Activated naive CD8-positive, alpha-beta T cell treated with anti-CD3 and anti-CD28 coated beads, Interleukin-2, amount 10 ng/mL, durations not matched to agents 7 days and 5 days (primary cell): ENCODE data around the gene FAM83G. TPM values are rescaled to one million over a fixed set of nuclear protein-coding genes. Genes with fewer than 3 reads are reported as not detected.
"Not testable (repeated sequence)": the region's sequence is repeated elsewhere in the genome, so short reads cannot be mapped to it uniquely, and the experiment has no call there.

ENCODE experiments used
- ATAC-seq: fragments of 150-1000 bp; cut with Tn5 transposase; one replicate; pipeline ENCODE4 v1.10.0; 2021; ENCODE audit warnings: low read depth, moderate library complexity
- POLR2A ChIA-PET: fragments of 350-600 bp; sonication (Branson Sonifier 250); formaldehyde crosslinking; loops from one replicate; lab custom pipeline; 2021; ENCODE audit warnings: antibody characterized with exemption; lab: Charles Lee
- DNase-seq: peaks from one replicate; pipeline ENCODE4 v3.0.0; 2021
- H3K27ac Mint-ChIP-seq: one replicate; pipeline ENCODE4 v1.8.0; 2022; ENCODE audit warnings: mild to moderate bottlenecking, mixed read lengths
- H3K27me3 Mint-ChIP-seq: one replicate; pipeline ENCODE4 v1.8.0; 2022; ENCODE audit warnings: mild to moderate bottlenecking, moderate library complexity, mixed read lengths
- H3K36me3 Mint-ChIP-seq: one replicate; pipeline ENCODE4 v1.8.0; 2021; ENCODE audit warnings: mild to moderate bottlenecking, mixed read lengths
- H3K4me1 Mint-ChIP-seq: one replicate; pipeline ENCODE4 v1.8.0; 2021; ENCODE audit warnings: mixed read lengths
- H3K4me3 Mint-ChIP-seq: one replicate; pipeline ENCODE4 v1.8.0; 2022; ENCODE audit warnings: mild to moderate bottlenecking, moderate library complexity, mixed read lengths
- H3K9me3 Mint-ChIP-seq: one replicate; pipeline ENCODE4 v1.8.0; 2021; ENCODE audit warnings: mixed read lengths
- total RNA-seq, 2 experiments: library from RNA; stranded (reverse); gene quantifications; one replicate each; pipeline ENCODE4 v1.2.3, GENCODE V29; 2021

Gene FAM83G
- total RNA-seq, 2 experiments from 2014 or later = 7.1 to 8.3 TPM

DNA sequence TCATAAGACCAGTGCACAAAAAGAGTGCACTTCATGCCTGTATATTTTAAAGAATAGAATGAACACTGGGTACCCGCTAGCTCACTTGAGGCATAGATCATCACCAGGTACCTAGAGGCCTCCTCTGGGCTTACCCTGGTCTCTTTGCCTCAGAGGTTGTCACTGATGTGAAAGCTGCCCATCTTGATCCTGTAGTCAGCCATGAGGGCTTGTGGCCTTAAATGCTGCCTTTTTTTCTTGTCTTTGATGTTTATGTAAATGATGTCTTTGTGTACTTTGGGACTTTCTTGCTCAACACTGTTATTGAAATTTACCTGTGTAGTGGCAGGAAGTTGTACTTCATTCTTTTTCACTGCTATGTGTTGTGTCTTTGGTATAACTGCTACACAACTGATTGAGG lies 79.4 kb downstream of the FAM83G start:
- ATAC-seq (peak; percentile 37), DNase-seq (no peak)
- POLR2A ChIA-PET = interaction anchor here (1.8 kb wide), 1 partner anchor 68 kb away, joined by 5 read pairs; the partner anchor contains the start of gene PRPSAP2
- H3K27ac Mint-ChIP-seq = peak overlapping the region; percentile 27
- H3K4me3 Mint-ChIP-seq = no peak overlapping the region
- H3K27me3 Mint-ChIP-seq = no peaks in the 10 kb centered on the region
- no peaks in the 10 kb centered on the region for H3K9me3 Mint-ChIP-seq
- peaks cover 39% of the 10 kb centered on the region for H3K4me1 Mint-ChIP-seq
- H3K36me3 Mint-ChIP-seq = peaks cover 47% of the 10 kb centered on the region

DNA sequence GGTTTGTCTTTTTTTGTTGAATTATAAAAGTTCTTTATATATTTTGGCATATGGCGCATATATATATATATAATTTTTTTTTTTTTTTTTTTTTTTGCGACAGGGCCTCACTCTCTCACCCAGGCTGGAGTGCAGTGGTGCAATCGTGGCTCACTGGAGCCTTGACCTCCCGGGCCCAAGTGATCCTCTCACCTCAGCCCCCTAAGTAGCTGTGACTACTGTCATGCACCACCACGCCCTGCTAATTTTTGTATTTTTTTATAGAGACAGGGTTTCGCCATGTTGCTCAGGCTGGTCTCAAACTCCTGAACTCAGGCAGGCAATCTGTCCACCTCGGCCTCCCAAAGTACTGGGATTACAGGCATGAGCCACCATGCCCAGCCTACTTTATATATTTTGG lies 82.0 kb downstream of the FAM83G start:
- Mint-ChIP-seq H3K36me3 (peaks cover 40% of the 10 kb centered on the region), H3K4me1 (peaks cover 45% of the 10 kb centered on the region)
- H3K27me3 Mint-ChIP-seq, H3K4me3 Mint-ChIP-seq, DNase-seq, POLR2A ChIA-PET, ATAC-seq, H3K27ac Mint-ChIP-seq, H3K9me3 Mint-ChIP-seq: not testable (repeated sequence)

DNA sequence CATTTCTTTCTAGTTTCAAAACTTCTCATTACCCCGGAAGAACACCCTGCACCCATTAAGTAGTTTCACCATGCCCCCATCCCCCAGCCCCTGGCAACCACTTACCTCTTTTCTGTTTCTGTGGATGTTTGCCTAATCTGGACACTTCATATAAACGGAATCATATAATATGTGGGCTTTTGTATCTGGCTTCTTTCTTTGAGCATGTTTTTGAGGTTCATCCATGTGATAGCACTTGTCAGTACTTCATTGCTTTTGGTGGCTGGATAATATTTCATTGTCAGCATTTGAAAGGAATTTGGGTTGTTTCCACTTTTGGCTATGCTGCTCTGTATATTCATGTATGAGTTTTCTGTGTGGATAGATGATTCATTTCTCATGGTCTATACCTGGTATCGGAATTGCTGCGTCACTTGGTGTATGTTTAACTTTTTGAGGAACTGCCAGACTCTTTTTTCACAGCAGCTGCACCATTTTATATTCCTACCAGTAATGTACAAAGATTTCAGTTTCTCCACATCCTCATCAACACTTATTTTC lies 82.6 kb downstream of the FAM83G start:
- peaks cover 45% of the 10 kb centered on the region for H3K4me1 Mint-ChIP-seq
- ATAC-seq = no peak
- POLR2A ChIA-PET = no interaction called here
- no peaks in the 10 kb centered on the region for H3K9me3 Mint-ChIP-seq
- H3K36me3 Mint-ChIP-seq = peaks cover 36% of the 10 kb centered on the region
- peak overlapping the region; percentile 67 for H3K27ac Mint-ChIP-seq
- peak overlapping the region; percentile 32 for H3K4me3 Mint-ChIP-seq
- no peak for DNase-seq
- H3K27me3 Mint-ChIP-seq = no peaks in the 10 kb centered on the region

DNA sequence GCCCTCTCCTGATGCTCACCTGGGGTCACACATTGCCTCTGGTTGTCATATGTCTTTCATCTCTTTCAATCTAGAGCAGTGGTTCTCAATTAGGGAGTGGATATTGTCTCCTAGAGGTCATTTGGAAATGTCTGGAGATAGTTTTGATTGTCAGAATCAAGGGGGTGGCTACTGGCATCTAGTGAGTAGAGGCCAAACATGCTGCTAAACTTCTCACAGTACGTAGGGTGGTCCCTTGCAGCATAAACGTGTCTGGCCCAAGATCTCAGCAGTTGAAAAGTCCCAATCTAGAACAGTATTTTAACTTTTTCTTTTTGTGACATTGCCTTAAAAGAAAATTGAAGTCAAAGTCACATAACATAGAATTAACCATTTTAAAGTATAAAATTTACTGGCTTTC lies 83.1 kb downstream of the FAM83G start:
- no peaks in the 10 kb centered on the region for H3K9me3 Mint-ChIP-seq
- POLR2A ChIA-PET = no interaction called here
- peaks cover 42% of the 10 kb centered on the region for H3K4me1 Mint-ChIP-seq
- DNase-seq (no peak), ATAC-seq (no peak)
- H3K36me3 Mint-ChIP-seq = peaks cover 38% of the 10 kb centered on the region
- peak overlapping the region; percentile 32 for H3K4me3 Mint-ChIP-seq
- H3K27ac Mint-ChIP-seq = peak overlapping the region; percentile 67
- no peaks in the 10 kb centered on the region for H3K27me3 Mint-ChIP-seq

DNA sequence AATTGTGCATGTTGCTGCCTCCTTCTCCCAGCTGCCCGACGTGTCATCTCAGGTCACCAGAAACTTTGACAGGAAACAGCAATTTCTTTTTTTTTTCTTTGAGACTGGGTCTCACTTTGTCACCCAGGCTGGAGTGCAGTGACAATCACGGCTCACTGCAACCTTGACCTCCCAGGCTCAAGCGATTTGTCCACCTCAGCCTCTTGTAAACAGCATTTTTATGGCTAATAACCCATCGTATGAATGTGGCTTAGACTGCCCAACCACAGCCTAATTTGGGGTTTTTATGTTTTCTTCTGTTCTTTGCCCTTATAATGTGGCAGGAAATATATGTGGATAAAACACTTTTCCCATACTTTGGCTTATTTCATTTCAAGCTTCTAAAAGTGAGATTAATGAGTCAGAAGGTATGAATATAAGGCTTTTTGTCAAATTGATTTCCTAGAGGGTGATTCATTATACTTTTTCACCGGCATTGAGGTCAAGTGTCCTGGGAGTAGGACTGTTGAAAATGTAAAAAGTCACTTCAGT lies 83.6 kb downstream of the FAM83G start:
- peaks cover 41% of the 10 kb centered on the region for H3K36me3 Mint-ChIP-seq
- peak overlapping the region; percentile 32 for H3K4me3 Mint-ChIP-seq
- peaks cover 40% of the 10 kb centered on the region for H3K4me1 Mint-ChIP-seq
- POLR2A ChIA-PET = no interaction called here
- DNase-seq (no peak), ATAC-seq (peak; percentile 47)
- H3K9me3 Mint-ChIP-seq = no peaks in the 10 kb centered on the region
- H3K27ac Mint-ChIP-seq = peak overlapping the region; percentile 67
- H3K27me3 Mint-ChIP-seq = no peaks in the 10 kb centered on the region

DNA sequence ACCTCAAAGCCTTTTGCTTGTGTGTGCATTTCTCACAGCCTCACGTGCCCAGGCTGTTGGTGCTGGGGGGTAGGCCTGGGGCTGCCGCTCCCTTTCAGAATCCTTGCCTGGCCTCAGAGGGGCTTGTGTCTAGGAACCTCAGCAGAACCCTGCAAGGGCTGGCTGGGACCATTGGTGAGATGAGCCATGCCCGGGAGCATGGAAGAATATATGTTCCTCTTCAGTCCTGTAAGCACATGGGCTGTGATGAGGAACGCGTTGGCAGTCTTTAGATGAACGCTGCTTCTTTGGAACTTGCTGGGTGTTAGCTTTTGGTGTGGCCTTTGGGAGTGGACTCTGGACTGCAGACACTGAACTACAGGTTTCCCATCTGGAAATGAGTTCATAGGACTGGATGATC lies 84.6 kb downstream of the FAM83G start:
- Mint-ChIP-seq H3K9me3 (no peaks in the 10 kb centered on the region), H3K4me1 (peaks cover 32% of the 10 kb centered on the region), H3K36me3 (peaks cover 42% of the 10 kb centered on the region), H3K4me3 (no peak overlapping the region), H3K27me3 (no peaks in the 10 kb centered on the region), H3K27ac (peak overlapping the region; percentile 70)
- ATAC-seq = peak; percentile 14
- POLR2A ChIA-PET = no interaction called here
- no peak for DNase-seq

Other genes starting within 250 kb of the FAM83G start
- 10 to 100 TPM; 31.1 to 33.0 TPM for gene TVP23B, start 223.6 kb downstream of the FAM83G start, total RNA-seq
- 10 to 100 TPM; 51.6 to 63.4 TPM for gene PRPSAP2, start 146.6 kb downstream of the FAM83G start, total RNA-seq
- not detected for gene SLC5A10, start 52.6 kb downstream of the FAM83G start, total RNA-seq
- 10 to 100 TPM; 27.7 to 30.3 TPM for gene GRAP, start 42.2 kb upstream of the FAM83G start, total RNA-seq
- 10 to 100 TPM; 17.9 to 18.4 TPM for gene GRAPL, start 122.8 kb upstream of the FAM83G start, total RNA-seq
- 1 to 10 TPM; 7.1 to 7.5 TPM for gene EPN2, start 232.6 kb upstream of the FAM83G start, total RNA-seq